Erythroblast (primary cell): ENCODE data around the gene PTH1R.

Experiments used
- GATA1 ChIP-seq: IDR thresholded peaks from 2 replicates; pipeline ENCODE4 v1.6.1; 2011; ENCODE audit warnings: low read depth, mild to moderate bottlenecking, control low read depth, low read length, moderate library complexity
- POLR2A ChIP-seq: IDR thresholded peaks from 2 replicates; pipeline ENCODE4 v1.6.1; 2011; ENCODE audit warnings: mild to moderate bottlenecking, low read length

- TF ChIP-seq POLR2A, result no peak
- TF ChIP-seq GATA1, result no peak
Measured at GRCh38 chr3:46848271-46849044, 29.1 kb upstream of the PTH1R start.
